ENCODE measurements around the gene TTC16. TPM values are rescaled to one million over a fixed set of nuclear protein-coding genes. Genes with fewer than 3 reads are reported as not detected.

TTC16 gene
- total and polyA plus RNA-seq, 3 donors from 2014 or later, result 25.0 to 46.2 (median 32.7) TPM

- no peaks in the 10 kb centered on the region for H3K27me3 ChIP-seq
- intact Hi-C loops (cut with DNase I; ENCODE audit: low total_unique reads), result no loop called here
- H3K4me3 ChIP-seq, result no peak overlapping the region
- H3K4me1 ChIP-seq, result peaks cover 7% of the 10 kb centered on the region
- no peaks in the 10 kb centered on the region for H3K9me3 ChIP-seq
- no peak overlapping the region for H3K27ac ChIP-seq
- 84 to 94% methylated on average over 5 of the region's 5 CpGs for WGBS, 2 donors
- no peak for DNase-seq
- TF ChIP-seq CTCF (IDR thresholded peaks at IDR 0.05) (no peak), POLR2A (IDR thresholded peaks at IDR 0.05) (no peak)
- H3K36me3 ChIP-seq (ENCODE audit: low read depth, missing control alignments), result no peaks in the 10 kb centered on the region
These were observed 56.7 kb downstream of the TTC16 start for GRCh38 chr9:127772603-127773002.

GRCh38 chr9:127773272-127773671 lies 57.4 kb downstream of the TTC16 start:
- 91 to 99% methylated on average over 3 of the region's 3 CpGs for WGBS, 2 donors
- no peaks in the 10 kb centered on the region for H3K36me3 ChIP-seq (ENCODE audit: low read depth, missing control alignments)
- no peak overlapping the region for H3K4me3 ChIP-seq
- no peaks in the 10 kb centered on the region for H3K9me3 ChIP-seq
- H3K27me3 ChIP-seq, result no peaks in the 10 kb centered on the region
- TF ChIP-seq CTCF (IDR thresholded peaks at IDR 0.05) (no peak), POLR2A (IDR thresholded peaks at IDR 0.05) (no peak)
- no peak overlapping the region for H3K27ac ChIP-seq
- intact Hi-C loops (cut with DNase I; ENCODE audit: low total_unique reads), result no loop called here
- peaks cover 7% of the 10 kb centered on the region for H3K4me1 ChIP-seq
- no peak for DNase-seq

GRCh38 chr9:127773981-127774380 lies 58.1 kb downstream of the TTC16 start:
- H3K4me1 ChIP-seq, result peaks cover 11% of the 10 kb centered on the region
- no peaks in the 10 kb centered on the region for H3K36me3 ChIP-seq (ENCODE audit: low read depth, missing control alignments)
- no peaks in the 10 kb centered on the region for H3K9me3 ChIP-seq
- 82 to 92% methylated on average over 4 to 10 of the region's 10 CpGs for WGBS, 2 donors
- no peak overlapping the region for H3K4me3 ChIP-seq
- DNase-seq, result no peak
- TF ChIP-seq CTCF (IDR thresholded peaks at IDR 0.05) (no peak), POLR2A (IDR thresholded peaks at IDR 0.05) (no peak)
- intact Hi-C loops (cut with DNase I; ENCODE audit: low total_unique reads), result no loop called here
- no peak overlapping the region for H3K27ac ChIP-seq
- H3K27me3 ChIP-seq, result no peaks in the 10 kb centered on the region

- H3K9me3 ChIP-seq, result no peaks in the 10 kb centered on the region
- no peak for DNase-seq
- no peaks in the 10 kb centered on the region for H3K36me3 ChIP-seq (ENCODE audit: low read depth, missing control alignments)
- 66 to 78% methylated on average over 14 to 15 of the region's 15 CpGs for WGBS, 2 donors
- H3K27ac ChIP-seq, result no peak overlapping the region
- no peak overlapping the region for H3K4me3 ChIP-seq
- no peaks in the 10 kb centered on the region for H3K27me3 ChIP-seq
- TF ChIP-seq CTCF (IDR thresholded peaks at IDR 0.05), result no peak
- no peak for TF ChIP-seq POLR2A (IDR thresholded peaks at IDR 0.05)
- peaks cover 4% of the 10 kb centered on the region for H3K4me1 ChIP-seq
- intact Hi-C loops (cut with DNase I; ENCODE audit: low total_unique reads), result no loop called here
These were observed 60.5 kb downstream of the TTC16 start for GRCh38 chr9:127776195-127776923.

- H3K27me3 ChIP-seq, result no peaks in the 10 kb centered on the region
- intact Hi-C loops (cut with DNase I; ENCODE audit: low total_unique reads), result no loop called here
- H3K4me3 ChIP-seq, result no peak overlapping the region
- 72 to 80% methylated on average over 4 to 5 of the region's 5 CpGs for WGBS, 2 donors
- no peaks in the 10 kb centered on the region for H3K36me3 ChIP-seq (ENCODE audit: low read depth, missing control alignments)
- no peak overlapping the region for H3K27ac ChIP-seq
- H3K9me3 ChIP-seq, result no peaks in the 10 kb centered on the region
- H3K4me1 ChIP-seq, result peaks cover 4% of the 10 kb centered on the region
- TF ChIP-seq POLR2A (IDR thresholded peaks at IDR 0.05) (no peak), CTCF (IDR thresholded peaks at IDR 0.05) (no peak)
- no peak for DNase-seq
These were observed 61.0 kb downstream of the TTC16 start for GRCh38 chr9:127776924-127777289.
